SK-N-SH treated with all-trans-retinoic acid at 6 μM for 48 hours (cell line): Measurements from ENCODE around the gene NOL8.

ENCODE experiments used
- CREB5 ChIP-seq: fragments of 250-450 bp; sonication (Bioruptor Pico); IDR thresholded peaks from 2 replicates; pipeline ENCODE4 v1.5.1; 2020; ENCODE audit warnings: low read depth, mild to moderate bottlenecking, moderate library complexity
- CSRNP3 ChIP-seq: fragments of 250-450 bp; sonication (Bioruptor Pico); IDR thresholded peaks from 2 replicates; pipeline ENCODE4 v1.5.1; 2021; ENCODE audit warnings: mild to moderate bottlenecking, moderate library complexity
- PATZ1 ChIP-seq: fragments of 250-450 bp; sonication (Bioruptor Pico); IDR thresholded peaks from 2 replicates; pipeline ENCODE4 v1.8.0; 2020; ENCODE audit warnings: mild to moderate bottlenecking, moderate library complexity, borderline replicate concordance
- PPARA ChIP-seq: fragments of 250-450 bp; sonication (Bioruptor Pico); IDR thresholded peaks from 2 replicates; pipeline ENCODE4 v1.5.0; 2020; ENCODE audit warnings: mild to moderate bottlenecking, borderline replicate concordance
- ZFP3 ChIP-seq: fragments of 250-450 bp; sonication (Bioruptor Pico); IDR thresholded peaks from 2 replicates; pipeline ENCODE4 v1.5.0; 2020; ENCODE audit warnings: mild to moderate bottlenecking, moderate library complexity
- ZFP30 ChIP-seq: fragments of 450-650 bp; formaldehyde crosslinking; IDR thresholded peaks from 2 replicates; pipeline ENCODE4 v1.5.0; 2022; ENCODE audit warnings: mild to moderate bottlenecking, moderate library complexity
- ZNF70 ChIP-seq: fragments of 450-650 bp; formaldehyde crosslinking; IDR thresholded peaks from 2 replicates; pipeline ENCODE4 v1.5.0; 2020; ENCODE audit warnings: mild to moderate bottlenecking, moderate library complexity
- ZNF8 ChIP-seq: fragments of 450-650 bp; formaldehyde crosslinking; IDR thresholded peaks from 2 replicates; pipeline ENCODE4 v1.5.0; 2020; ENCODE audit warnings: mild to moderate bottlenecking, moderate library complexity

GRCh38 chr9:92308893-92309292 is 16.3 kb downstream of the NOL8 start:
- TF ChIP-seq ZFP30 (CRISPR knock-in tag) (no peak), CREB5 (CRISPR knock-in tag) (no peak), ZNF70 (no peak), ZFP3 (CRISPR knock-in tag) (no peak), PATZ1 (CRISPR knock-in tag) (no peak), ZNF8 (CRISPR knock-in tag) (no peak), PPARA (CRISPR knock-in tag) (no peak), CSRNP3 (CRISPR knock-in tag) (no peak)
